SH-SY5Y (cell line): Measurements from ENCODE around the gene NPTXR.

ENCODE experiments used
- GATA2 ChIP-seq: IDR thresholded peaks from 2 replicates; pipeline ENCODE4 v1.6.1; 2011; ENCODE audit warnings: mild to moderate bottlenecking, low read depth, low read length
- GATA3 ChIP-seq: IDR thresholded peaks from 2 replicates; pipeline ENCODE4 v1.6.1; 2011; ENCODE audit warnings: low read depth, mild to moderate bottlenecking, low read length, moderate library complexity

DNA sequence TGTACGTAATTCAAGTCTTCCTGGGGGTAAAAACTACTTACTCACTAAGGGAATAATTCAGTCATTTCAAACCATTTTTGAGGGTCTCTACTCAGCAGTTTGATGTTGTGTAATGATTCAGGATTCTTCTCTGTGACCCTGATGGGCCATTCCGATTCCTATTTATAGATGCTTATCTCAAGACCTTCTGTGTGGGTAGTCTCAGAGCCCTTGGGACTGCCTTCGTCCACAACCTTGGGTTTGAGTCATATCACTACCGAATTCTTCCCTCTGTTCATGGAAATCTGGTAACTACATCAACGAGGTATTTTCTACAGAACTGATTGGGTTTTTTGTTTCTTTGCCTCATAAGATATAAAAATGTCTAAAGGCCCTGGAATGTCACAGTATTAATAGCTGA lies 42.5 kb upstream of the NPTXR start:
- TF ChIP-seq GATA2 (no peak), GATA3 (no peak)
